ENCODE data around the gene HBM. TPM values are rescaled to one million over a fixed set of nuclear protein-coding genes. Genes with fewer than 3 reads are reported as not detected.
"Not testable (repeated sequence)": the region's sequence is repeated elsewhere in the genome, so short reads cannot be mapped to it uniquely, and the experiment has no call there.

The HBM gene
- total and polyA plus RNA-seq, 2 donors: 25.3 TPM; not detected in 1

DNA sequence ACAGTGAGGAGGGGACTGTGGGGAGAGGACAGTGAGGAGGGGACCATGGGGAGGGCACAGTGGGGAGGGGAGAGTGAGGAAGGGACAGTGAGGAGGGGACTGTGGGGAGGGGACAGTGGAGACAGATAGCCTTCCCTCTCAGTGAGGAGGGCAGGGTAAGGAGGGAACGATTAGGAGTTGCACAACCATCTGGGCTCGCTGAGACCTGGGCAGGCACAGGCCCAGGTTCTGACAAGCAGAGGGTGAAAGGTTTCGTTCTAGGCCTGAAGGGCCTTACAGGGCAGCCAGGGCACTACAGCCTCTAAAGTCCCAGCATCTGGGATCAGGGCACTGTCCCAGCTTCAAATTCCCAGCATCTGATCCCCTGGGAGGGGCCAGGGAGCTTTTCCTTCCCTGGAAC lies 2.1 kb upstream of the HBM start:
- DNase-seq (ENCODE audit: low read depth in 6 of 9, low spot score in 9 of 9); H3K36me3 ChIP-seq (ENCODE audit: control insufficient read depth in 2 of 2, insufficient read depth in 2 of 2, low read length in 1 of 2); H3K4me1 ChIP-seq (ENCODE audit: control insufficient read depth in 2 of 2, insufficient read depth in 2 of 2, low read length in 2 of 2); H3K4me3 ChIP-seq (ENCODE audit: low read length in 2 of 2); H3K27ac ChIP-seq (ENCODE audit: low read depth in 1 of 2, low read length in 1 of 2): not testable (repeated sequence)
- Histone ChIP-seq H3K27me3 (ENCODE audit: control insufficient read depth in 2 of 2, insufficient read depth in 1 of 2, low read length in 1 of 2) (peaks cover 40 to 72% of the 10 kb centered on the region in 2 donors), H3K9me3 (ENCODE audit: control insufficient read depth in 2 of 2, insufficient read depth in 1 of 2, low read length in 1 of 2) (peaks cover 1 to 17% of the 10 kb centered on the region in 2 donors)
- 71% methylated on average over 2 of the region's 3 CpGs for WGBS

DNA sequence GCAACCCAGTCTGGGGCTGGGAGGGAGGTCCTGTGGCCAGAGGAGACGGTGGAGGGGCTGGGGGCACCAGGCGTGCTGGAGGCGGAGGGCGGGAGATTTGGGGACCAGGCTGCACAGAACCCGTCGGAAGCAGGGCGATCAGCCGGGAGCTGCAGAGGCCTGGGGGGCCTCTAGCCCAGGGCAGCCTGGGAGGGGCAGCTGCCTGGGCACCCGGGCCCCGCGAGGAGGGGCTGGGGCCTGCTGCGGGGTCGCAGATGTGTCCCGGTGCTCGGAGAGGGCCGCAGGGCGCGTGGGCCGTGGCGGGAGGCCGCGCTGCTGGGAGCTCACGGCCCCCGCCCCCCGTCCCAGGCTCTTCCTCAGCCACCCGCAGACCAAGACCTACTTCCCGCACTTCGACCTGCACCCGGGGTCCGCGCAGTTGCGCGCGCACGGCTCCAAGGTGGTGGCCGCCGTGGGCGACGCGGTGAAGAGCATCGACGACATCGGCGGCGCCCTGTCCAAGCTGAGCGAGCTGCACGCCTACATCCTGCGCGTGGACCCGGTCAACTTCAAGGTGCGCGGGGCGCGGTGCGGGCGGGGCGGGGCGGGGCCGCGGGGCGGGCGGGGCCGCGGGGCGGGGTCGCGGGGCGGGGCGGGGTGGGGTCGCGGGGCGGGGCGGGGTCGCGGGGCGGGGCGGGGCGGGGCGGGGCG lies 1.5 kb upstream of the HBM start:
- H3K27ac ChIP-seq (ENCODE audit: low read depth in 1 of 2, low read length in 1 of 2); H3K4me1 ChIP-seq (ENCODE audit: control insufficient read depth in 2 of 2, insufficient read depth in 2 of 2, low read length in 2 of 2); H3K36me3 ChIP-seq (ENCODE audit: control insufficient read depth in 2 of 2, insufficient read depth in 2 of 2, low read length in 1 of 2); H3K4me3 ChIP-seq (ENCODE audit: low read length in 2 of 2); DNase-seq (ENCODE audit: low read depth in 6 of 9, low spot score in 9 of 9): not testable (repeated sequence)
- peaks cover 1 to 17% of the 10 kb centered on the region in 2 donors for H3K9me3 ChIP-seq (ENCODE audit: control insufficient read depth in 2 of 2, insufficient read depth in 1 of 2, low read length in 1 of 2)
- H3K27me3 ChIP-seq (ENCODE audit: control insufficient read depth in 2 of 2, insufficient read depth in 1 of 2, low read length in 1 of 2): peaks cover 44 to 75% of the 10 kb centered on the region in 2 donors
- WGBS: 2% methylated on average over 18 of the region's 80 CpGs

GRCh38 chr16:164827-165538 lies 795 bp upstream of the HBM start:
- Histone ChIP-seq H3K27ac (ENCODE audit: low read depth in 1 of 2, low read length in 1 of 2) (peak overlapping the region in 1 of 2 donors; percentile 11), H3K4me1 (ENCODE audit: control insufficient read depth in 2 of 2, insufficient read depth in 2 of 2, low read length in 2 of 2) (peaks cover 0 to 8% of the 10 kb centered on the region in 2 donors), H3K4me3 (ENCODE audit: low read length in 2 of 2) (peak overlapping the region in 1 of 2 donors; percentile 18), H3K27me3 (ENCODE audit: control insufficient read depth in 2 of 2, insufficient read depth in 1 of 2, low read length in 1 of 2) (peaks cover 45 to 75% of the 10 kb centered on the region in 2 donors), H3K9me3 (ENCODE audit: control insufficient read depth in 2 of 2, insufficient read depth in 1 of 2, low read length in 1 of 2) (peaks cover 1 to 17% of the 10 kb centered on the region in 2 donors), H3K36me3 (ENCODE audit: control insufficient read depth in 2 of 2, insufficient read depth in 2 of 2, low read length in 1 of 2) (no peaks in the 10 kb centered on the region)
- 5% methylated on average over 51 of the region's 77 CpGs for WGBS
- DNase-seq (ENCODE audit: low read depth in 6 of 9, low spot score in 9 of 9): no peak

- Histone ChIP-seq H3K27me3 (ENCODE audit: control insufficient read depth in 2 of 2, insufficient read depth in 1 of 2, low read length in 1 of 2) (peaks cover 51 to 78% of the 10 kb centered on the region in 2 donors), H3K4me3 (ENCODE audit: low read length in 2 of 2) (no peak overlapping the region), H3K4me1 (ENCODE audit: control insufficient read depth in 2 of 2, insufficient read depth in 2 of 2, low read length in 2 of 2) (peaks cover 0 to 8% of the 10 kb centered on the region in 2 donors), H3K36me3 (ENCODE audit: control insufficient read depth in 2 of 2, insufficient read depth in 2 of 2, low read length in 1 of 2) (no peaks in the 10 kb centered on the region), H3K27ac (ENCODE audit: low read depth in 1 of 2, low read length in 1 of 2) (no peak overlapping the region), H3K9me3 (ENCODE audit: control insufficient read depth in 2 of 2, insufficient read depth in 1 of 2, low read length in 1 of 2) (peaks cover 1 to 17% of the 10 kb centered on the region in 2 donors)
- DNase-seq (ENCODE audit: low read depth in 6 of 9, low spot score in 9 of 9): no peak
- 7% methylated on average over 45 of the region's 45 CpGs for WGBS
Observed at GRCh38 chr16:166375-167121, 770 bp downstream of the HBM start.

DNA sequence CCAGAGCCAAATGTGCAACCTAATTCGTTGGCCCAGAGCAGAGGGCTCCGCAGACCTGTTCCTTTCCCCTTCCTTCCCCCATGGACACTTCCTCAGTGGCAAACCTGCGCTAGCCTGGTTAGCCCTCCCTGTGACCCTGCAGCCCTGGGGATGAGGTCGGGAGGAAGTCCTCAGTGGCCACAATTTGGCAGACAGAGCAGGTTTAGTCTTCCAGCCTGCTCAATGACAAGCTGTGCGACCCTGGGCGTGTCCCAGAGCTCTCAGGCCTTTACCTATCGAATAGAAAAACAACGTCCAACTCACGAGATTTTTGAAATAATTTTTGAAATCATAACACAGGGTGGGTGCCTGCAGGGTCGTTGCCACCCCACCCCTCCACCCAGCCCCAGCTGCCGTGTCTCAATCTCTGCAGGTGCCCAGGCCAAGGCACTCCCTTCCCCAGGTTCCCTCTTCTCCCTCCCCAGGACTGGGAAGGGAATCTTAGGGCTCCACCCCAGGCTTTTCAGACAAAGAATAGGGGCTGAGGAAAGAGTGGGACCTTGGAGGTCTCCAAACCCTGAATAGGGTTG lies 1.4 kb downstream of the HBM start:
- H3K27me3 ChIP-seq (ENCODE audit: control insufficient read depth in 2 of 2, insufficient read depth in 1 of 2, low read length in 1 of 2): peaks cover 54 to 76% of the 10 kb centered on the region in 2 donors
- 18% methylated on average over 11 of the region's 11 CpGs for WGBS

DNA sequence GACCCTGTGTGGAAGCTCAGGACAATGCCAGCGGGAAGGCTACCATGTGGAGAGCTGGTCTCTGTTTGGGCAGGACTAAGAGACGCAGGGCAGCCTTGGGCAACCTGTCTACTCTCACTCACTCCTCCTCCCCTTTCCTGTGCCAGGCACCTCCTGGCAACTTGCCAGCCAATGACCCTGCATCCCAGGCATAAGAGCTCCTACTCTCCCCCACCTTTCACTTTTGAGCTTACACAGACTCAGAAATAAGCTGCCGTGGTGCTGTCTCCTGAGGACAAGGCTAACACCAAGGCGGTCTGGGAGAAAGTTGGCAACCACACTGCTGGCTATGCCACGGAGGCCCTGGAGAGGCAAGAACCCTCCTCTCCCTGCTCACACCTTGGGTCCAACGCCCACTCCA lies 2.6 kb downstream of the HBM start:
- Histone ChIP-seq H3K27me3 (ENCODE audit: control insufficient read depth in 2 of 2, insufficient read depth in 1 of 2, low read length in 1 of 2) (peaks cover 51 to 72% of the 10 kb centered on the region in 2 donors), H3K27ac (ENCODE audit: low read depth in 1 of 2, low read length in 1 of 2) (no peak overlapping the region), H3K4me3 (ENCODE audit: low read length in 2 of 2) (no peak overlapping the region), H3K4me1 (ENCODE audit: control insufficient read depth in 2 of 2, insufficient read depth in 2 of 2, low read length in 2 of 2) (peaks cover 0 to 8% of the 10 kb centered on the region in 2 donors), H3K9me3 (ENCODE audit: control insufficient read depth in 2 of 2, insufficient read depth in 1 of 2, low read length in 1 of 2) (peaks cover 1 to 17% of the 10 kb centered on the region in 2 donors), H3K36me3 (ENCODE audit: control insufficient read depth in 2 of 2, insufficient read depth in 2 of 2, low read length in 1 of 2) (no peaks in the 10 kb centered on the region)
- 84% methylated on average over 6 of the region's 6 CpGs for WGBS
- no peak for DNase-seq (ENCODE audit: low read depth in 6 of 9, low spot score in 9 of 9)

More for the DNA sequence above, 1.4 kb downstream of the HBM start:
- Histone ChIP-seq H3K9me3 (ENCODE audit: control insufficient read depth in 2 of 2, insufficient read depth in 1 of 2, low read length in 1 of 2) (peaks cover 1 to 17% of the 10 kb centered on the region in 2 donors), H3K4me1 (ENCODE audit: control insufficient read depth in 2 of 2, insufficient read depth in 2 of 2, low read length in 2 of 2) (peaks cover 0 to 8% of the 10 kb centered on the region in 2 donors), H3K36me3 (ENCODE audit: control insufficient read depth in 2 of 2, insufficient read depth in 2 of 2, low read length in 1 of 2) (no peaks in the 10 kb centered on the region), H3K4me3 (ENCODE audit: low read length in 2 of 2) (no peak overlapping the region), H3K27ac (ENCODE audit: low read depth in 1 of 2, low read length in 1 of 2) (no peak overlapping the region)
- no peak for DNase-seq (ENCODE audit: low read depth in 6 of 9, low spot score in 9 of 9)

DNA sequence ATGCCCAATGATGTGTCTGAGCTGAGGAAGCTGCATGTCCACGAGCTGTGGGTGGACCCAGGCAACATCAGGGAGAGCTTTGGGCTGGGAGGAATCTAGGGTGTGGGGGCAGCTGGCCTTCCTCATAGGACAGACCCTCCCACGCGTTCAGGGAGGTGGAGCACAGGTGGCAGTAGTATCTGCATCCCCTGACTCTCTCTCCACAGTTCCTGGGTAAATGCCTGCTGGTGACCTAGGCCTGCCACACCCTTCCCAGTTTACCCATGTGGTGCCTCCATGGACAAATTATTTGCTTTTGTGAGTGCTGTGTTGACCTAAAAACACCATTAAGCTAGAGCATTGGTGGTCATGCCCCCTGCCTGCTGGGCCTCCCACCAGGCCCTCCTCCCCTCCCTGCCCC lies 3.2 kb downstream of the HBM start:
- Histone ChIP-seq H3K27me3 (ENCODE audit: control insufficient read depth in 2 of 2, insufficient read depth in 1 of 2, low read length in 1 of 2) (peaks cover 51 to 75% of the 10 kb centered on the region in 2 donors), H3K27ac (ENCODE audit: low read depth in 1 of 2, low read length in 1 of 2) (no peak overlapping the region)
- WGBS: 54% methylated on average over 3 of the region's 3 CpGs

GRCh38 chr16:170088-170507 lies 4.3 kb downstream of the HBM start:
- Histone ChIP-seq H3K9me3 (ENCODE audit: control insufficient read depth in 2 of 2, insufficient read depth in 1 of 2, low read length in 1 of 2) (peaks cover 1 to 15% of the 10 kb centered on the region in 2 donors), H3K27me3 (ENCODE audit: control insufficient read depth in 2 of 2, insufficient read depth in 1 of 2, low read length in 1 of 2) (peaks cover 56 to 81% of the 10 kb centered on the region in 2 donors)
- H3K27ac ChIP-seq (ENCODE audit: low read depth in 1 of 2, low read length in 1 of 2); DNase-seq (ENCODE audit: low read depth in 6 of 9, low spot score in 9 of 9); H3K36me3 ChIP-seq (ENCODE audit: control insufficient read depth in 2 of 2, insufficient read depth in 2 of 2, low read length in 1 of 2); H3K4me3 ChIP-seq (ENCODE audit: low read length in 2 of 2); H3K4me1 ChIP-seq (ENCODE audit: control insufficient read depth in 2 of 2, insufficient read depth in 2 of 2, low read length in 2 of 2): not testable (repeated sequence)
- 6% methylated on average over 5 of the region's 5 CpGs for WGBS

More for the DNA sequence above, 3.2 kb downstream of the HBM start:
- Histone ChIP-seq H3K9me3 (ENCODE audit: control insufficient read depth in 2 of 2, insufficient read depth in 1 of 2, low read length in 1 of 2) (peaks cover 1 to 17% of the 10 kb centered on the region in 2 donors), H3K4me1 (ENCODE audit: control insufficient read depth in 2 of 2, insufficient read depth in 2 of 2, low read length in 2 of 2) (peaks cover 0 to 8% of the 10 kb centered on the region in 2 donors), H3K4me3 (ENCODE audit: low read length in 2 of 2) (no peak overlapping the region), H3K36me3 (ENCODE audit: control insufficient read depth in 2 of 2, insufficient read depth in 2 of 2, low read length in 1 of 2) (no peaks in the 10 kb centered on the region)
- no peak for DNase-seq (ENCODE audit: low read depth in 6 of 9, low spot score in 9 of 9)
